GM12873 (cell line): ENCODE results near the gene ARL13B.

Source experiments
- TF ChIP-seq, protein P1 (sequence below): IDR thresholded peaks from 2 replicates; pipeline ENCODE4 v1.5.1; 2012; ENCODE audit warnings: low read depth, mild to moderate bottlenecking, moderate library complexity, low read length, control low read depth; ENCODE audit not compliant: insufficient read depth; ENCODE audit errors: missing control alignments

ARL13B gene

GRCh38 chr3:94099311-94099710 lies 119.4 kb downstream of the ARL13B start:
- TF ChIP-seq, protein P1, sequence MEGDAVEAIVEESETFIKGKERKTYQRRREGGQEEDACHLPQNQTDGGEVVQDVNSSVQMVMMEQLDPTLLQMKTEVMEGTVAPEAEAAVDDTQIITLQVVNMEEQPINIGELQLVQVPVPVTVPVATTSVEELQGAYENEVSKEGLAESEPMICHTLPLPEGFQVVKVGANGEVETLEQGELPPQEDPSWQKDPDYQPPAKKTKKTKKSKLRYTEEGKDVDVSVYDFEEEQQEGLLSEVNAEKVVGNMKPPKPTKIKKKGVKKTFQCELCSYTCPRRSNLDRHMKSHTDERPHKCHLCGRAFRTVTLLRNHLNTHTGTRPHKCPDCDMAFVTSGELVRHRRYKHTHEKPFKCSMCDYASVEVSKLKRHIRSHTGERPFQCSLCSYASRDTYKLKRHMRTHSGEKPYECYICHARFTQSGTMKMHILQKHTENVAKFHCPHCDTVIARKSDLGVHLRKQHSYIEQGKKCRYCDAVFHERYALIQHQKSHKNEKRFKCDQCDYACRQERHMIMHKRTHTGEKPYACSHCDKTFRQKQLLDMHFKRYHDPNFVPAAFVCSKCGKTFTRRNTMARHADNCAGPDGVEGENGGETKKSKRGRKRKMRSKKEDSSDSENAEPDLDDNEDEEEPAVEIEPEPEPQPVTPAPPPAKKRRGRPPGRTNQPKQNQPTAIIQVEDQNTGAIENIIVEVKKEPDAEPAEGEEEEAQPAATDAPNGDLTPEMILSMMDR, result no peak

DNA sequence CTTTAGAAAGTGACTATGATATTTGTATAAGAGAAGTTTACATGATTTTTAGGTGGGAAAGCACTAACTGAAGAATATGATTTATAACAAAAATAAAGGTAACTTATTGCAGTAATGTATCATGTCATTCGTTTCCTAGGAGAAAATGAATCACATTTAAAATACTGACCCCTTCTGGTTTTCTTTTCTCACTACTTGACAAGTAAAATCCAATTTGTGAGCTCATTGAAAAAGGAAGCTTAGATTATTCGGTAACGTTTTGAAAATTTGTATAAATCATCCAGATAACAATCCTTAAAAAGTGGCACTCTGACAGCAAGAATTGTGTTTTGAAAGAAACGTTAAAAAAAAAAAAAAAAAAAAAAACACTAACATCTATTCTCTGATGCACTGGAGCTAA lies 121.9 kb downstream of the ARL13B start:
- TF ChIP-seq, protein P1, result peak; percentile 14
